DND-41 (cell line): ENCODE measurements around the gene DAZAP1.

Source experiments
- EZH2 ChIP-seq: IDR thresholded peaks from 3 replicates; pipeline ENCODE4 v1.6.1; 2012; ENCODE audit warnings: borderline replicate concordance, low read depth, mild to moderate bottlenecking, moderate library complexity, low read length, inconsistent platforms; ENCODE audit not compliant: severe bottlenecking
- TF ChIP-seq, protein P1 (sequence below): IDR thresholded peaks from 2 replicates; pipeline ENCODE4 v1.5.1; 2012; ENCODE audit warnings: borderline replicate concordance, low read length, moderate library complexity, mild to moderate bottlenecking; ENCODE audit not compliant: poor library complexity, severe bottlenecking; ENCODE audit errors: extremely low read depth

- TF ChIP-seq, protein P1, sequence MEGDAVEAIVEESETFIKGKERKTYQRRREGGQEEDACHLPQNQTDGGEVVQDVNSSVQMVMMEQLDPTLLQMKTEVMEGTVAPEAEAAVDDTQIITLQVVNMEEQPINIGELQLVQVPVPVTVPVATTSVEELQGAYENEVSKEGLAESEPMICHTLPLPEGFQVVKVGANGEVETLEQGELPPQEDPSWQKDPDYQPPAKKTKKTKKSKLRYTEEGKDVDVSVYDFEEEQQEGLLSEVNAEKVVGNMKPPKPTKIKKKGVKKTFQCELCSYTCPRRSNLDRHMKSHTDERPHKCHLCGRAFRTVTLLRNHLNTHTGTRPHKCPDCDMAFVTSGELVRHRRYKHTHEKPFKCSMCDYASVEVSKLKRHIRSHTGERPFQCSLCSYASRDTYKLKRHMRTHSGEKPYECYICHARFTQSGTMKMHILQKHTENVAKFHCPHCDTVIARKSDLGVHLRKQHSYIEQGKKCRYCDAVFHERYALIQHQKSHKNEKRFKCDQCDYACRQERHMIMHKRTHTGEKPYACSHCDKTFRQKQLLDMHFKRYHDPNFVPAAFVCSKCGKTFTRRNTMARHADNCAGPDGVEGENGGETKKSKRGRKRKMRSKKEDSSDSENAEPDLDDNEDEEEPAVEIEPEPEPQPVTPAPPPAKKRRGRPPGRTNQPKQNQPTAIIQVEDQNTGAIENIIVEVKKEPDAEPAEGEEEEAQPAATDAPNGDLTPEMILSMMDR, result no peak
- no peak for TF ChIP-seq EZH2
These were observed 22.9 kb downstream of the DAZAP1 start for GRCh38 chr19:1430246-1430645.
